HTR-8/SVneo (cell line): ENCODE measurements around the gene HOXA5.

Experiments
- DNase-seq: peaks from one replicate; pipeline ENCODE4 v3.0.0; 2011; ENCODE audit warnings: low spot score, mixed read lengths; ENCODE audit not compliant: insufficient read length
- FAIRE-seq: peaks from 2 replicates; lab custom pipeline; 2011; peaks lifted over from hg19 to GRCh38; lab: Jason Lieb, UNC

HOXA5 gene

GRCh38 chr7:27182861-27183681 is 39.6 kb upstream of the HOXA5 start:
- no peak for FAIRE-seq
- DNase-seq, result no peak

- FAIRE-seq, result no peak
- DNase-seq, result no peak
Measured at GRCh38 chr7:27182285-27182841, 38.9 kb upstream of the HOXA5 start.

- no peak for DNase-seq
- FAIRE-seq, result no peak
Measured at GRCh38 chr7:27181795-27182275, 38.4 kb upstream of the HOXA5 start.

GRCh38 chr7:27180431-27181420 is 37.2 kb upstream of the HOXA5 start:
- no peak for DNase-seq
- no peak for FAIRE-seq

- peak; percentile 72 for DNase-seq
- FAIRE-seq, result peak; percentile 46
Measured at GRCh38 chr7:27179503-27180430, 36.3 kb upstream of the HOXA5 start.

GRCh38 chr7:27179030-27179429 is 35.5 kb upstream of the HOXA5 start:
- DNase-seq (no peak), FAIRE-seq (no peak)

GRCh38 chr7:27178366-27178765 is 34.9 kb upstream of the HOXA5 start:
- FAIRE-seq, result no peak

GRCh38 chr7:27177795-27178320 is 34.4 kb upstream of the HOXA5 start:
- DNase-seq (no peak), FAIRE-seq (no peak)

More at GRCh38 chr7:27178366-27178765, 34.9 kb upstream of the HOXA5 start:
- DNase-seq, result no peak

- DNase-seq (no peak), FAIRE-seq (no peak)
Measured at GRCh38 chr7:27176962-27177794, 33.7 kb upstream of the HOXA5 start.

- DNase-seq (no peak), FAIRE-seq (no peak)
Measured at GRCh38 chr7:27176524-27176845, 33.0 kb upstream of the HOXA5 start.

- FAIRE-seq (no peak), DNase-seq (no peak)
Measured at GRCh38 chr7:27175626-27176523, 32.4 kb upstream of the HOXA5 start.

- FAIRE-seq (peak; percentile 83), DNase-seq (no peak)
Measured at GRCh38 chr7:27174874-27175625, 31.6 kb upstream of the HOXA5 start.

GRCh38 chr7:27173956-27174873 is 30.7 kb upstream of the HOXA5 start, which contains the start of gene HOXA10:
TSS of gene HOXA10 (minus strand) at chr7:27174320. CDS start at chr7:27174306, 14 bp downstream.
- DNase-seq (no peak), FAIRE-seq (no peak)

GRCh38 chr7:27173511-27173955 is 30.1 kb upstream of the HOXA5 start:
- no peak for DNase-seq
- no peak for FAIRE-seq

- FAIRE-seq, result no peak
Measured at GRCh38 chr7:27172823-27173510, 29.5 kb upstream of the HOXA5 start.

More at GRCh38 chr7:27172823-27173510, 29.5 kb upstream of the HOXA5 start:
- no peak for DNase-seq
